Measurements from ENCODE around the gene SF3B2. TPM values are rescaled to one million over a fixed set of nuclear protein-coding genes. Genes with fewer than 3 reads are reported as not detected.

The SF3B2 gene
- total RNA-seq, 2 donors from 2014 or later: 222 to 223 TPM

GRCh38 chr11:66066751-66067150, 14.6 kb downstream of the SF3B2 start:
- DNase-seq (no peak), ATAC-seq (replicated peaks in 1 of 2) (no peak)
- Mint-ChIP-seq H3K4me3 (no peak overlapping the region), H3K4me1 (ENCODE audit: low read depth) (peaks cover 56% of the 10 kb centered on the region), H3K27me3 (ENCODE audit: low read depth) (no peaks in the 10 kb centered on the region), H3K27ac (peak overlapping the region; percentile 49), H3K9me3 (peaks cover 0 to 3% of the 10 kb centered on the region in 2 donors), H3K36me3 (ENCODE audit: insufficient read depth in 2 of 2) (peaks cover 20 to 47% of the 10 kb centered on the region in 2 donors)

GRCh38 chr11:66067640-66068039, 15.5 kb downstream of the SF3B2 start:
- Mint-ChIP-seq H3K27me3 (ENCODE audit: low read depth) (no peaks in the 10 kb centered on the region), H3K4me3 (peak overlapping the region in 1 of 2 donors; percentile 61), H3K9me3 (peaks cover 0 to 3% of the 10 kb centered on the region in 2 donors), H3K36me3 (ENCODE audit: insufficient read depth in 2 of 2) (peaks cover 20 to 50% of the 10 kb centered on the region in 2 donors), H3K27ac (peak overlapping the region; percentile 93), H3K4me1 (ENCODE audit: low read depth) (peaks cover 64% of the 10 kb centered on the region)
- no peak for ATAC-seq (replicated peaks in 1 of 2)
- no peak for DNase-seq

GRCh38 chr11:66068154-66068821, 16.1 kb downstream of the SF3B2 start:
- peaks cover 15 to 48% of the 10 kb centered on the region in 2 donors for H3K36me3 Mint-ChIP-seq (ENCODE audit: insufficient read depth in 2 of 2)
- H3K9me3 Mint-ChIP-seq: peaks cover 0 to 3% of the 10 kb centered on the region in 2 donors
- H3K27me3 Mint-ChIP-seq (ENCODE audit: low read depth): no peaks in the 10 kb centered on the region
- DNase-seq: peak; percentile 77 to 81
- ATAC-seq (replicated peaks in 1 of 2): peak; percentile 33 to 38
- H3K27ac Mint-ChIP-seq: peak overlapping the region; percentile 93
- peaks cover 67% of the 10 kb centered on the region for H3K4me1 Mint-ChIP-seq (ENCODE audit: low read depth)
- peak overlapping the region; percentile 61 to 88 for H3K4me3 Mint-ChIP-seq

- peak; percentile 29 to 33 for ATAC-seq (replicated peaks in 1 of 2)
- Mint-ChIP-seq H3K9me3 (peaks cover 0 to 3% of the 10 kb centered on the region in 2 donors), H3K4me3 (peak overlapping the region; percentile 88 to 89), H3K27ac (peak overlapping the region; percentile 93), H3K27me3 (ENCODE audit: low read depth) (no peaks in the 10 kb centered on the region), H3K4me1 (ENCODE audit: low read depth) (peaks cover 67% of the 10 kb centered on the region), H3K36me3 (ENCODE audit: insufficient read depth in 2 of 2) (peaks cover 14 to 41% of the 10 kb centered on the region in 2 donors)
- DNase-seq: peak; percentile 42 to 43
These were observed 17.0 kb downstream of the SF3B2 start for GRCh38 chr11:66068923-66069714.

- H3K4me3 Mint-ChIP-seq: peak within 1 kb of the TSS; percentile 92 to 94
- peak; percentile 84 to 85 for DNase-seq
- peak within 1 kb of the TSS; percentile 98 for H3K27ac Mint-ChIP-seq
- H3K4me1 Mint-ChIP-seq (ENCODE audit: low read depth): peaks cover 69% of the 10 kb centered on the region
- H3K9me3 Mint-ChIP-seq: peaks cover 0 to 3% of the 10 kb centered on the region in 2 donors
- peak; percentile 69 to 78 for ATAC-seq (replicated peaks in 1 of 2)
- peaks cover 12 to 36% of the 10 kb centered on the region in 2 donors for H3K36me3 Mint-ChIP-seq (ENCODE audit: insufficient read depth in 2 of 2)
- no peaks in the 10 kb centered on the region for H3K27me3 Mint-ChIP-seq (ENCODE audit: low read depth)
These were observed 17.8 kb downstream of the SF3B2 start, which contains the start of gene PACS1 for GRCh38 chr11:66069715-66070603. TSS of gene PACS1 (plus strand) at chr11:66070272. CDS start at chr11:66070487, 215 bp downstream.

GRCh38 chr11:66070604-66071380, 18.6 kb downstream of the SF3B2 start:
- no peaks in the 10 kb centered on the region for H3K9me3 Mint-ChIP-seq
- peak overlapping the region; percentile 92 to 94 for H3K4me3 Mint-ChIP-seq

GRCh38 chr11:66071381-66071801, 19.2 kb downstream of the SF3B2 start:
- H3K27ac Mint-ChIP-seq: peak overlapping the region; percentile 98
- no peak for DNase-seq

More at GRCh38 chr11:66070604-66071380, 18.6 kb downstream of the SF3B2 start:
- Mint-ChIP-seq H3K36me3 (ENCODE audit: insufficient read depth in 2 of 2) (peaks cover 9 to 30% of the 10 kb centered on the region in 2 donors), H3K27me3 (ENCODE audit: low read depth) (no peaks in the 10 kb centered on the region), H3K27ac (peak overlapping the region; percentile 98), H3K4me1 (ENCODE audit: low read depth) (peaks cover 67% of the 10 kb centered on the region)
- peak; percentile 8 to 19 for ATAC-seq (replicated peaks in 1 of 2)
- peak in 1 of 2 donors; percentile 31 for DNase-seq

GRCh38 chr11:66072081-66072480, 19.9 kb downstream of the SF3B2 start:
- H3K9me3 Mint-ChIP-seq: no peaks in the 10 kb centered on the region
- no peaks in the 10 kb centered on the region for H3K27me3 Mint-ChIP-seq (ENCODE audit: low read depth)
- peak overlapping the region; percentile 98 for H3K27ac Mint-ChIP-seq
- DNase-seq (no peak), ATAC-seq (replicated peaks in 1 of 2) (no peak)
- peak overlapping the region; percentile 92 to 94 for H3K4me3 Mint-ChIP-seq
- peaks cover 62% of the 10 kb centered on the region for H3K4me1 Mint-ChIP-seq (ENCODE audit: low read depth)
- H3K36me3 Mint-ChIP-seq (ENCODE audit: insufficient read depth in 2 of 2): peaks cover 10 to 22% of the 10 kb centered on the region in 2 donors

More at GRCh38 chr11:66071381-66071801, 19.2 kb downstream of the SF3B2 start:
- Mint-ChIP-seq H3K4me3 (peak overlapping the region; percentile 92 to 94), H3K9me3 (no peaks in the 10 kb centered on the region), H3K4me1 (ENCODE audit: low read depth) (peaks cover 67% of the 10 kb centered on the region), H3K36me3 (ENCODE audit: insufficient read depth in 2 of 2) (peaks cover 9 to 26% of the 10 kb centered on the region in 2 donors), H3K27me3 (ENCODE audit: low read depth) (no peaks in the 10 kb centered on the region)
- no peak for ATAC-seq (replicated peaks in 1 of 2)

GRCh38 chr11:66072518-66072917, 20.4 kb downstream of the SF3B2 start:
- Mint-ChIP-seq H3K27me3 (ENCODE audit: low read depth) (no peaks in the 10 kb centered on the region), H3K4me1 (ENCODE audit: low read depth) (peaks cover 62% of the 10 kb centered on the region), H3K36me3 (ENCODE audit: insufficient read depth in 2 of 2) (peaks cover 12 to 19% of the 10 kb centered on the region in 2 donors), H3K9me3 (no peaks in the 10 kb centered on the region), H3K4me3 (peak overlapping the region; percentile 92 to 94), H3K27ac (peak overlapping the region; percentile 98)
- DNase-seq (no peak), ATAC-seq (replicated peaks in 1 of 2) (no peak)

- H3K36me3 Mint-ChIP-seq (ENCODE audit: insufficient read depth in 2 of 2): peaks cover 12 to 19% of the 10 kb centered on the region in 2 donors
- H3K9me3 Mint-ChIP-seq: no peaks in the 10 kb centered on the region
These were observed 21.5 kb downstream of the SF3B2 start for GRCh38 chr11:66073669-66074068.

GRCh38 chr11:66075273-66075672, 23.1 kb downstream of the SF3B2 start:
- H3K4me3 Mint-ChIP-seq: no peak overlapping the region
- no peaks in the 10 kb centered on the region for H3K9me3 Mint-ChIP-seq
- H3K27me3 Mint-ChIP-seq (ENCODE audit: low read depth): no peaks in the 10 kb centered on the region
- peaks cover 11 to 20% of the 10 kb centered on the region in 2 donors for H3K36me3 Mint-ChIP-seq (ENCODE audit: insufficient read depth in 2 of 2)
- no peak overlapping the region for H3K27ac Mint-ChIP-seq
- peaks cover 70% of the 10 kb centered on the region for H3K4me1 Mint-ChIP-seq (ENCODE audit: low read depth)
- ATAC-seq (replicated peaks in 1 of 2) (no peak), DNase-seq (no peak)

More at GRCh38 chr11:66073669-66074068, 21.5 kb downstream of the SF3B2 start:
- Mint-ChIP-seq H3K27ac (peak overlapping the region; percentile 98), H3K4me1 (ENCODE audit: low read depth) (peaks cover 63% of the 10 kb centered on the region), H3K27me3 (ENCODE audit: low read depth) (no peaks in the 10 kb centered on the region), H3K4me3 (peak overlapping the region in 1 of 2 donors; percentile 40)
- DNase-seq (no peak), ATAC-seq (replicated peaks in 1 of 2) (no peak)

GRCh38 chr11:66076561-66076960, 24.4 kb downstream of the SF3B2 start:
- ATAC-seq (replicated peaks in 1 of 2) (no peak), DNase-seq (no peak)
- Mint-ChIP-seq H3K4me3 (no peak overlapping the region), H3K9me3 (no peaks in the 10 kb centered on the region), H3K36me3 (ENCODE audit: insufficient read depth in 2 of 2) (peaks cover 5 to 16% of the 10 kb centered on the region in 2 donors), H3K4me1 (ENCODE audit: low read depth) (peaks cover 82% of the 10 kb centered on the region), H3K27me3 (ENCODE audit: low read depth) (no peaks in the 10 kb centered on the region), H3K27ac (no peak overlapping the region)

Data from activated T-cell treated with anti-CD3 and anti-CD28 coated beads, Interleukin-2, amount 50 U/mL, for 72 hours (primary cell).